GM21526 (cell line): Measurements from ENCODE around the gene VPS8.

Experiments used
- ATAC-seq: cut with Tn5 transposase; IDR thresholded peaks from one replicate; pipeline ENCODE4 v1.9.1; 2021; ENCODE audit warnings: moderate library complexity; ENCODE audit not compliant: unreplicated experiment, low FRiP score

VPS8 gene

GRCh38 chr3:185042312-185043050 lies 230.5 kb downstream of the VPS8 start:
- no peak for ATAC-seq

- no peak for ATAC-seq
Measured at GRCh38 chr3:185046164-185046515, 234.2 kb downstream of the VPS8 start.

GRCh38 chr3:185046603-185047002 lies 234.6 kb downstream of the VPS8 start:
- ATAC-seq = no peak

GRCh38 chr3:185049710-185050109 lies 237.7 kb downstream of the VPS8 start:
- ATAC-seq = no peak

- ATAC-seq = no peak
Measured at GRCh38 chr3:185051801-185052200, 239.8 kb downstream of the VPS8 start.

- ATAC-seq = no peak
Measured at GRCh38 chr3:185052631-185053030, 240.7 kb downstream of the VPS8 start.

- ATAC-seq = no peak
Measured at GRCh38 chr3:185056908-185057307, 244.9 kb downstream of the VPS8 start.

GRCh38 chr3:185057829-185058228 lies 245.9 kb downstream of the VPS8 start:
- ATAC-seq = no peak

GRCh38 chr3:185058796-185059195 lies 246.8 kb downstream of the VPS8 start:
- ATAC-seq = no peak

- ATAC-seq = no peak
Measured at GRCh38 chr3:185059766-185060165, 247.8 kb downstream of the VPS8 start.

- ATAC-seq = no peak
Measured at GRCh38 chr3:185060655-185061054, 248.7 kb downstream of the VPS8 start.

GRCh38 chr3:185062191-185062590 lies 250.2 kb downstream of the VPS8 start:
- ATAC-seq = no peak

GRCh38 chr3:185063431-185063830 lies 251.5 kb downstream of the VPS8 start:
- no peak for ATAC-seq

- ATAC-seq = no peak
Measured at GRCh38 chr3:185065059-185065458, 253.1 kb downstream of the VPS8 start.

- ATAC-seq = no peak
Measured at GRCh38 chr3:185066251-185066650, 254.3 kb downstream of the VPS8 start.

- ATAC-seq = no peak
Measured at GRCh38 chr3:185067173-185067572, 255.2 kb downstream of the VPS8 start.

- ATAC-seq = no peak
Measured at GRCh38 chr3:185069037-185070030, 257.4 kb downstream of the VPS8 start.

- no peak for ATAC-seq
Measured at GRCh38 chr3:185070491-185071286, 258.7 kb downstream of the VPS8 start.

GRCh38 chr3:185071287-185071800 lies 259.4 kb downstream of the VPS8 start:
- no peak for ATAC-seq

GRCh38 chr3:185075547-185075946 lies 263.6 kb downstream of the VPS8 start:
- no peak for ATAC-seq

GRCh38 chr3:185076219-185076618 lies 264.3 kb downstream of the VPS8 start:
- no peak for ATAC-seq
